Measurements from ENCODE around the gene CPA1.

CPA1 gene

GRCh38 chr7:130394421-130395195, 14.3 kb downstream of the CPA1 start:
- no peak for TF ChIP-seq CTCF (IDR thresholded peaks at IDR 0.05; ENCODE audit: low read depth, low read length, missing control alignments)
- H3K4me3 ChIP-seq (ENCODE audit: low read depth, low read length), result no peak overlapping the region
- no peak for DNase-seq (ENCODE audit: low read depth)

GRCh38 chr7:130395421-130395820, 15.1 kb downstream of the CPA1 start:
- TF ChIP-seq CTCF (IDR thresholded peaks at IDR 0.05; ENCODE audit: low read depth, low read length, missing control alignments), result no peak
- DNase-seq (ENCODE audit: low read depth), result no peak
- no peak overlapping the region for H3K4me3 ChIP-seq (ENCODE audit: low read depth, low read length)

DNA sequence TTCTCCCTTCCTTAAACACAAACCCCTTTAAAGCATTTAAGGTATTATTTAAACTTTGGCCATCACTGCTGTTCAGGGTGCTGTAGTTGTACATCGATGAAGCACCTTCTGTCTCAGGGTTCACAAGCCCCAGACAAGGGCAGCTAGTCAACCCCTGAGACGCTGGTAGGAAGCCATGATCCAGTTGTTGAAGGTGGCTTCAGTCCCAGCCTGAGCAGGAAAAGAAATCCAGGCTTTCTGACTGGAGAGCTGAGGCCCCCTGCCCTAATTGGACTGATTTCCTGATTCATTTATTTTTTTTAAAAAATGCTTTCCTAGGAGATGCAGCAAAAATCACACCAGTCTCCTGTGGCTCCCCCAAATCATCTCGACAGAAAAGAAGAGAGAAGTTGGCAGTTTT, 15.8 kb downstream of the CPA1 start:
- no peak overlapping the region for H3K4me3 ChIP-seq (ENCODE audit: low read depth, low read length)
- no peak for DNase-seq (ENCODE audit: low read depth)
- no peak for TF ChIP-seq CTCF (IDR thresholded peaks at IDR 0.05; ENCODE audit: low read depth, low read length, missing control alignments)

DNA sequence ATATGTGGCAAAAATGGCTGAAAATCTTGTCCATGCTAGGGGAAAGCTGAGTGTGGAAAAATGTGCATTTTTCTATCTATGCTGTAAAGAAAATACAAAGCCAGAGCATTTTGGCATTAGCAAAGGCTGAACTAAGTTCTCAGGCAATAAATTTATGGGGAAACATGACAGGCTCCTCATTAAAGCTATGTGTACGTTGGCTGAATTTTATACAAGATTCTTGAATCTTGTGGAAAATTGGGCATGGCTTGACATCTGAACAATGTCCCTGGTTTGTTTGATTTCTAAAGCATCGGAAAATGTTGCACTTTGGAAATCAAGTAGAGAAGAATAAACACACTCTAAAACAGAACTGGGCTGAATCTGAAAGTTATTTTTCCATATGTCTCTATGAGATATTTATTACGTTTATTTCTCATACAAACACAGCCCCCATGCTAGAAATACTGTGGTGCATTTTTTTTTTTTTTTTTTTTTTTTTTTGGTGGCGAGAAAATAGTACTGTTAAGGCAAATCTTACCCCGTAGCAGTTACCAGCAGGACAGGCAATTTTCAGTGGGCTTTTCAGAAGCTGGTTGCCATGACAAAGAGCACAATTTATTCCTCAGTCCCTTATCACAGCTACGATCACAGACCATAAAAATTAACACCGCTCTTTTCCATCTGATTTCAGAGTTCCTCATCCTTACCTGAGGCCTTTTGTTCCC, 16.9 kb downstream of the CPA1 start:
- no peak for DNase-seq (ENCODE audit: low read depth)
- no peak for TF ChIP-seq CTCF (IDR thresholded peaks at IDR 0.05; ENCODE audit: low read depth, low read length, missing control alignments)
- no peak overlapping the region for H3K4me3 ChIP-seq (ENCODE audit: low read depth, low read length)

- DNase-seq (ENCODE audit: low read depth), result no peak
- H3K4me3 ChIP-seq (ENCODE audit: low read depth, low read length), result no peak overlapping the region
- TF ChIP-seq CTCF (IDR thresholded peaks at IDR 0.05; ENCODE audit: low read depth, low read length, missing control alignments), result no peak
Measured at GRCh38 chr7:130397758-130398073, 17.4 kb downstream of the CPA1 start.

DNA sequence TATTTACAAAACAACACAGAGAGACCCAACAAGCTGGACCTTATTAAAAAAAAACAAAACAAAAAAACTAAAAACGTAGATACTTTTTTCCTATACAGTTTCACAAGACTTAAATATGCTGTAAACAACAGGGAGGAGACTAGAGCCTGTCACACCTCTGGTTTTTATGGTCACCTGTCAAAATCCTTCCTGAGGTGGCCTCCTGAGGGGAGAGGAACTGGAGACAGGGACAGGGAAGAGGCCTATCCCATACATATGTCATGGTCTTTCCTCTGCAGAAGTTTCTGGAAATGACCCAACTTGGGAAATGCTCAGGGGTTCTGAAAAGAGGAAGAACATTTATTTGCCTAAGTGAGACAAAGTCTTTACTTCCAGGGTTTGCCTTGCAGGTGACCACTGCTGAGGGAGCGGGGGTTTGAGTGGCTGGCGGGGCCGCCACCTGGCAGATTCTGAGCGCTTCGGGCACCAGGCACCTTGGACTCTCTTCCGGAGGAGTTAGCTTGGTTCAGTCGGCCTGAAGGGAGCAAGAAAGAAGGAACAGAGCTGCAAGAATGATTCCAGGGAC, 18.3 kb downstream of the CPA1 start:
- no peak overlapping the region for H3K4me3 ChIP-seq (ENCODE audit: low read depth, low read length)
- DNase-seq (ENCODE audit: low read depth), result no peak
- TF ChIP-seq CTCF (IDR thresholded peaks at IDR 0.05; ENCODE audit: low read depth, low read length, missing control alignments), result no peak
